Upper lobe of left lung (tissue), 6 donors: ENCODE measurements around the gene APOF. TPM values are rescaled to one million over a fixed set of nuclear protein-coding genes. Genes with fewer than 3 reads are reported as not detected.

Source experiments
- ATAC-seq, 2 donors: fragments of 200-7000 bp; cut with Tn5 transposase; one replicate each; pipeline ENCODE4 v1.9.1; 2022; ENCODE audit warnings: mild to moderate bottlenecking in 2 of 2, moderate library complexity in 2 of 2; ENCODE audit not compliant: low FRiP score in 2 of 2
- DNase-seq, 2 donors: peaks; one replicate each; pipeline ENCODE4 v3.0.0-alpha.2; 2019 to 2020
- H3K27ac ChIP-seq, 4 donors: fragments of 200-600 bp; sonication (generic); one replicate each; pipeline ENCODE4 v1.5.1; 2016 to 2019
- H3K27me3 ChIP-seq, 4 donors: fragments of 200-600 bp; sonication (generic); one replicate each; pipeline ENCODE4 v1.5.1; 2017 to 2019
- H3K36me3 ChIP-seq, 4 donors: fragments of 200-600 bp; sonication (generic); one replicate each; pipeline ENCODE4 v1.5.1; 2016 to 2019
- H3K4me1 ChIP-seq, 4 donors: fragments of 200-600 bp; sonication (generic); one replicate each; pipeline ENCODE4 v1.5.1; 2018 to 2019
- H3K4me3 ChIP-seq, 4 donors: fragments of 200-600 bp; sonication (generic); one replicate each; pipeline ENCODE4 v1.5.1; 2017 to 2019; ENCODE audit warnings: mild to moderate bottlenecking in 2 of 4, moderate library complexity in 1 of 4
- H3K9me3 ChIP-seq, 4 donors: fragments of 200-600 bp; sonication (generic); one replicate each; pipeline ENCODE4 v1.5.1; 2018 to 2019
- EP300 ChIP-seq, 4 donors: sonication (generic); formaldehyde crosslinking; IDR thresholded peaks; one replicate each; pipeline ENCODE4 v1.5.1; 2017; ENCODE audit warnings: antibody characterized with exemption in 4 of 4, control low read depth in 2 of 4
- POLR2A ChIP-seq, 4 donors: fragments of 450-650 bp; IDR thresholded peaks; one replicate each; pipeline ENCODE4 v1.5.1; 2016 to 2017; ENCODE audit warnings: antibody characterized with exemption in 4 of 4, mild to moderate bottlenecking in 2 of 4
- POLR2AphosphoS5 ChIP-seq, 2 donors: sonication (generic); formaldehyde crosslinking; IDR thresholded peaks; one replicate each; pipeline ENCODE4 v1.5.1; 2017; ENCODE audit warnings: antibody characterized with exemption in 2 of 2
- WGBS, 2 donors: methylation state at CpG; one replicate each; pipeline ENCODE4 v1.1.5; 2017 to 2018; 5-methylcytosine and 5-hydroxymethylcytosine counted together
- total RNA-seq, 6 donors: library from RNA; depleted of rRNA in 4 of 6; stranded (reverse); fragments of >200 nt in 4 of 6; gene quantifications; one replicate each; pipeline versions ENCODE4 v1.1.0 to v1.2.1, GENCODE V29; 2016 to 2021
- TF ChIP-seq, protein P1 (sequence below), 6 experiments: fragments of 450-650 bp in 4 of 6; fragments of 200-600 bp in 2 of 6; sonication (generic) in 2 of 6; IDR thresholded peaks; one replicate each; pipeline ENCODE4 v1.5.1; 2016 to 2019; ENCODE audit warnings: antibody characterized with exemption in 6 of 6
- donor health status: DM: no; HTN: no; CAD: no; lungs with moderate emphysema.
- donor health status: DM: no; HTN: yes; CAD: no; lungs with severe emphysema.

Gene APOF
- total RNA-seq, 6 donors from 2014 or later: 0.20 TPM; not detected in 5

DNA sequence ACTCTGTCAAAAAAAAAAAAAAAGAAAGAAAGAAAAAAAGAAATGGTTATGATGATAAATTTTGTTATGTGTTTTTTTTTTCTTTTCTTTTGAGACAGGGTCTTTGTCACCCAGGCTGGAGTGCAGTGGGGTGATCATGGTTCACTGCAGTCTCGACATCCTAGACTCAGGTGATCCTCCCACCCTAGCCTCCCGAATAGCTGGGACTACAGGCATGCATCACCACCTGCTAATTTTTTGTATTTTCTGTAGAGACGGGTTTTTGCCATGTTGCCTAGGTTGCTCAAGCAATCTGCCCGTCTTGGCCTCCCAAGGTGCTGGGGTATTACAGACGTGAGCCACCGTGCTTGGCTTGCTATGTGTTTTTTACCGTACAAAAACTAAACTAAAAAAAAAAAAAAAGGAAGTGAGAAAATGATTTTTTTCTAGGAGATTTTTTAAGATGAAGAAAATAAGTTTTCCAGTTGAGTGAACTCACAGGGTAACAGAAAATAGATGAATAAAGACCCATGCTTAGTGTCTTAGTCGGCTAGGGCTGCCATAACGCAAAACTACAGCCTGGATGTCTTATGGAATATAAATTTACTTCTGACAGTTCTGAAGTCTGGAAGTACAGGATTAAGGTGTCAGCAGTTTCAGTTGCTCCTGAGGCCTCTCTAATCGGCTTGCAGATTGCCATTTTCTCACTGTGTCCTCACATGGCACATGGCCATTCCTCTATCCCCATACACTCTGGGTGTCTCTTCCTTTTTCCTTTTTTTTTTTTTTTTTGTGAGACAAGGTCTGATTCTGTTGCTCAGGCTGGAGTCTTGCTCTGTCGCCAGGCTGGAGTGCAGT lies 13.2 kb upstream of the APOF start:
- TF ChIP-seq POLR2A (IDR thresholded peaks at IDR 0.05) (no peak), EP300 (IDR thresholded peaks at IDR 0.05) (no peak), POLR2AphosphoS5 (IDR thresholded peaks at IDR 0.05) (no peak)
- TF ChIP-seq, protein P1, sequence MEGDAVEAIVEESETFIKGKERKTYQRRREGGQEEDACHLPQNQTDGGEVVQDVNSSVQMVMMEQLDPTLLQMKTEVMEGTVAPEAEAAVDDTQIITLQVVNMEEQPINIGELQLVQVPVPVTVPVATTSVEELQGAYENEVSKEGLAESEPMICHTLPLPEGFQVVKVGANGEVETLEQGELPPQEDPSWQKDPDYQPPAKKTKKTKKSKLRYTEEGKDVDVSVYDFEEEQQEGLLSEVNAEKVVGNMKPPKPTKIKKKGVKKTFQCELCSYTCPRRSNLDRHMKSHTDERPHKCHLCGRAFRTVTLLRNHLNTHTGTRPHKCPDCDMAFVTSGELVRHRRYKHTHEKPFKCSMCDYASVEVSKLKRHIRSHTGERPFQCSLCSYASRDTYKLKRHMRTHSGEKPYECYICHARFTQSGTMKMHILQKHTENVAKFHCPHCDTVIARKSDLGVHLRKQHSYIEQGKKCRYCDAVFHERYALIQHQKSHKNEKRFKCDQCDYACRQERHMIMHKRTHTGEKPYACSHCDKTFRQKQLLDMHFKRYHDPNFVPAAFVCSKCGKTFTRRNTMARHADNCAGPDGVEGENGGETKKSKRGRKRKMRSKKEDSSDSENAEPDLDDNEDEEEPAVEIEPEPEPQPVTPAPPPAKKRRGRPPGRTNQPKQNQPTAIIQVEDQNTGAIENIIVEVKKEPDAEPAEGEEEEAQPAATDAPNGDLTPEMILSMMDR (IDR thresholded peaks at IDR 0.05): no peak
- 77 to 80% methylated on average over 11 of the region's 11 CpGs for WGBS, 2 donors
- no peaks in the 10 kb centered on the region for H3K36me3 ChIP-seq
- no peaks in the 10 kb centered on the region for H3K9me3 ChIP-seq
- no peak overlapping the region for H3K27ac ChIP-seq
- peaks cover 0 to 5% (median 2%) of the 10 kb centered on the region in 4 donors for H3K4me1 ChIP-seq
- DNase-seq (no peak), ATAC-seq (no peak)
- no peaks in the 10 kb centered on the region for H3K27me3 ChIP-seq
- no peak overlapping the region for H3K4me3 ChIP-seq

DNA sequence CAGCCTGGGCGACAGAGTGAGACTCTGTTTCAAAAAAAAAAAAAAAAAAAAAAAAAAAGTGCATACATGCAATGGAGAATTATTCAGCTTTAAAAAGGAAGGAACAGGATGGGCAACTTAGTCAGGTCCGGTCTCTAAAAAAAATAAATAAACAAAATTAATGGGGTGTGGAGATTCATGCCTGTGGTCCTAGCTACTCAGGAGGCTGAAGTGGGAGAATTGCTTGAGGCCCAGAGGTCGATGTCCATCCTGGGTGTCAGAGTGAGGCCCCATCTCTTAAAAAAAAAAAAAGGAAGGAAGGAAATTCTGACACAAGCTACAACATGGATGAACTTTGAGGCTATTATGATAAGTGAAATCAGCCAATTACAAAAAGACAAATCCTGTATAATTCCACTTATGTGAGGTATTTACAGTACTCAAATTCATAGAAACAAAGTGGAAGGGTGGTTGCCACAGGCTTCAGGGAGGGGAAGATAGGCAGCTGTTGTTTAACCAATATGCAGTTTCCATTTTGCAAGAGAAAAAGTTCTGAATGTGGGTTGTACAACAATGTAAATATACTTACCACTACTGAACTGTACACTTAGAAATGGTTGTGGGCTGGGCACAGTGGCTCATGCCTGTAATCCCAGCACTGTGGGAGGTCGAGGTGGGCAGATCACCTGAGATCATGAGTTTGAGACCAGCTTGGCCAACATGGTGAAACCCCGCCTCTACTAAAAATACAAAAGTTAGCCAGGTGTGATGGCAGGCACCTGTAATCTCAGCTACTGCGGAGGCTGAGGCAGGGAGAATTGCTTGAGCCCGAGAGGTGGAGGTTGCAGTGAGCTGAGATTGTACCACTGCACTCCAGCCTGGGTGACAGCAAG lies 12.3 kb upstream of the APOF start:
- Histone ChIP-seq H3K9me3 (no peaks in the 10 kb centered on the region), H3K27me3 (no peaks in the 10 kb centered on the region), H3K36me3 (no peaks in the 10 kb centered on the region), H3K4me3 (no peak overlapping the region), H3K27ac (no peak overlapping the region), H3K4me1 (peaks cover 0 to 5% (median 2%) of the 10 kb centered on the region in 4 donors)
- no peak for DNase-seq
- 55 to 69% methylated on average over 7 of the region's 7 CpGs for WGBS, 2 donors
- TF ChIP-seq, protein P1 (IDR thresholded peaks at IDR 0.05): no peak
- TF ChIP-seq POLR2A (IDR thresholded peaks at IDR 0.05) (no peak), POLR2AphosphoS5 (IDR thresholded peaks at IDR 0.05) (no peak), EP300 (IDR thresholded peaks at IDR 0.05) (no peak)
- no peak for ATAC-seq

DNA sequence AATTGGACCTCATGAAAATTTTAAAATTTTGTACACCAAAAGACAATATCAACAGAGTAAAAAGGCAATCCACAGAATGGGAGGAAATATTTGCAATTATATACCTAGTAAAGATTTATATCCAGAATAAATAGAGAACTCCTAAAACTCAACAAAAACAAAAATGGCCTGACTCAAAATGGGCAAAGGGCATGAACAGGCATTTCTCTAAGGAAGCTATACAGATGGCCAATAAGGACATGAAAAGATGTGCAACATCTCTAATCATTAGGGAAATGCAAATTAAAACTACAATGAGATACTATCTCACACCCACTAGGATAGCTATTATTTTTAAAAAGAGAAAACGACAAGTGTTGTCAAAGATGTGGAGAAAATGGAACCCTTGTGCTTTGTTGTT lies 10.9 kb upstream of the APOF start:
- Histone ChIP-seq H3K36me3 (no peaks in the 10 kb centered on the region), H3K4me1 (peaks cover 0 to 5% (median 2%) of the 10 kb centered on the region in 4 donors), H3K4me3 (no peak overlapping the region), H3K9me3 (no peaks in the 10 kb centered on the region), H3K27me3 (no peaks in the 10 kb centered on the region), H3K27ac (no peak overlapping the region)
- no peak for DNase-seq
- 83 to 96% methylated on average over 1 of the region's 1 CpG for WGBS, 2 donors
- TF ChIP-seq EP300 (IDR thresholded peaks at IDR 0.05) (no peak), POLR2AphosphoS5 (IDR thresholded peaks at IDR 0.05) (no peak), POLR2A (IDR thresholded peaks at IDR 0.05) (no peak)
- TF ChIP-seq, protein P1 (IDR thresholded peaks at IDR 0.05): no peak
- no peak for ATAC-seq

DNA sequence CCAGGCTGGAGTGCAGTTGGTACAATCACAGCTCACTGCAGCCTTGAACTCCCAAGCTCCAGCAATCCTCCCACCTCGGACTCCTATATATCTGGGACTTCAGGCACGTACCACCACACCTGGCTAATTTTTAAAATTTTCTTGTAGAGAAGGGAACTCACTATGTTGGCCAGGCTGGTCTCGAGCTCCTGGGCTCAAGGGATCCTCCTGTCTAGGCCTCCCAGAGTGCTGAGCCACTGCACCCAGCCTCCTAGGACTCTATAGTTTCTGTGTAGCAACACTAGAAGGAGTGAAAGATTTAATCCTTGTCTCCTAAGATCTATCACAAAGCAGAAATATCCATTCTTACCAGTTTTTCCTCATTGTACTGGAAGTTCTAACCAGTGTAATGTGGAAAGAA lies 4.3 kb upstream of the APOF start:
- TF ChIP-seq EP300 (IDR thresholded peaks at IDR 0.05): no peak
- TF ChIP-seq, protein P1 (IDR thresholded peaks at IDR 0.05): no peak
- TF ChIP-seq POLR2AphosphoS5 (IDR thresholded peaks at IDR 0.05): no peak
- no peak for TF ChIP-seq POLR2A (IDR thresholded peaks at IDR 0.05)
- Histone ChIP-seq H3K4me3 (no peak overlapping the region), H3K36me3 (no peaks in the 10 kb centered on the region), H3K27me3 (no peaks in the 10 kb centered on the region), H3K4me1 (no peaks in the 10 kb centered on the region), H3K9me3 (no peaks in the 10 kb centered on the region), H3K27ac (no peak overlapping the region)
- no peak for DNase-seq
- 80 to 100% methylated on average over 3 of the region's 3 CpGs for WGBS, 2 donors
- ATAC-seq: no peak
